Fibroblast of lung (primary cell): ENCODE results near the gene CEACAM6. TPM values are rescaled to one million over a fixed set of nuclear protein-coding genes. Genes with fewer than 3 reads are reported as not detected.
"Not testable (repeated sequence)": the region's sequence is repeated elsewhere in the genome, so short reads cannot be mapped to it uniquely, and the experiment has no call there.

Source experiments
- DNase-seq, 2 donors: peaks; one replicate each; pipeline versions ENCODE4 v3.0.0 to v3.0.0-alpha.2; 2010; ENCODE audit warnings: low read depth in 2 of 2
- H2AFZ ChIP-seq: 2 replicates; pipeline ENCODE4 v1.5.1; 2012; ENCODE audit warnings: low read length, control low read depth, inconsistent platforms
- H3K27ac ChIP-seq: 2 replicates; pipeline ENCODE4 v1.5.1; 2011; ENCODE audit warnings: low read length, control low read depth; ENCODE audit not compliant: insufficient read depth
- H3K27me3 ChIP-seq: 2 replicates; pipeline ENCODE4 v1.5.1; 2011; ENCODE audit warnings: mild to moderate bottlenecking, low read length; ENCODE audit not compliant: control insufficient read depth, insufficient read depth
- H3K36me3 ChIP-seq: 2 replicates; pipeline ENCODE4 v1.5.1; 2011; ENCODE audit warnings: low read length; ENCODE audit not compliant: control insufficient read depth, insufficient read depth
- H3K4me1 ChIP-seq: 2 replicates; pipeline ENCODE4 v1.5.1; 2011; ENCODE audit warnings: low read length; ENCODE audit not compliant: control insufficient read depth, insufficient read depth; ENCODE audit errors: extremely low read depth
- H3K4me2 ChIP-seq: 2 replicates; pipeline ENCODE4 v1.5.1; 2011; ENCODE audit warnings: low read length, control low read depth; ENCODE audit not compliant: insufficient read depth; ENCODE audit errors: extremely low read depth
- H3K4me3 ChIP-seq, 4 experiments: fragments of 200-600 bp in 1 of 4; sonication (generic) in 1 of 4; replicated peaks in 1 of 4; 2 replicates each; pipeline ENCODE4 v1.5.1; 2011 to 2016; ENCODE audit warnings: low read length in 4 of 4, low read depth in 3 of 4, mild to moderate bottlenecking in 3 of 4, control low read depth in 2 of 4, inconsistent platforms in 1 of 4, mixed read lengths in 1 of 4; ENCODE audit not compliant: insufficient read depth in 1 of 4; ENCODE audit errors: control extremely low read depth in 1 of 4
- H3K79me2 ChIP-seq: 2 replicates; pipeline ENCODE4 v1.5.1; 2012; ENCODE audit warnings: mild to moderate bottlenecking, low read length, inconsistent platforms; ENCODE audit not compliant: control insufficient read depth, insufficient read depth
- H3K9ac ChIP-seq: 2 replicates; pipeline ENCODE4 v1.5.1; 2011; ENCODE audit warnings: mild to moderate bottlenecking, low read length, control low read depth; ENCODE audit not compliant: insufficient read depth
- H3K9me3 ChIP-seq: 2 replicates; pipeline ENCODE4 v1.5.1; 2012; ENCODE audit warnings: low read depth, low read length; ENCODE audit not compliant: control insufficient read depth, insufficient read depth
- H4K20me1 ChIP-seq: 2 replicates; pipeline ENCODE4 v1.5.1; 2011; ENCODE audit warnings: low read length; ENCODE audit not compliant: control insufficient read depth, insufficient read depth; ENCODE audit errors: extremely low read depth
- EZH2 ChIP-seq: IDR thresholded peaks from 2 replicates; pipeline ENCODE4 v1.5.1; 2012; ENCODE audit warnings: low read length, control low read depth, mild to moderate bottlenecking; ENCODE audit errors: missing control alignments
- polyA plus RNA-seq, 2 donors: library from polyadenylated mRNA; depleted of rRNA in 1 of 2; stranded (reverse) in 1 of 2; unstranded in 1 of 2; fragments of >200 nt; gene quantifications; 2 replicates each; pipeline ENCODE4 v1.2.1, GENCODE V29; 2011 to 2012; ENCODE audit warnings: missing spikeins in 1 of 2
- total RNA-seq: library from RNA; depleted of rRNA; stranded (reverse); fragments of >200 nt; gene quantifications from 2 replicates; pipeline ENCODE4 v1.2.1, GENCODE V29; 2014
- TF ChIP-seq, protein P1 (sequence below), 2 donors: IDR thresholded peaks in 1 of 2; conservative IDR thresholded peaks in 1 of 2; 1 replicate in 1 of 2; 2 replicates in 1 of 2; pipeline ENCODE4 v1.5.1; 2011 to 2012; ENCODE audit warnings: low read length in 2 of 2, control low read depth in 1 of 2, inconsistent platforms in 1 of 2, low read depth in 1 of 2, mild to moderate bottlenecking in 1 of 2

CEACAM6 gene
- total and polyA plus RNA-seq, 2 donors (not counting 1 experiment from before 2014, with no cell fraction given) = not detected

DNA sequence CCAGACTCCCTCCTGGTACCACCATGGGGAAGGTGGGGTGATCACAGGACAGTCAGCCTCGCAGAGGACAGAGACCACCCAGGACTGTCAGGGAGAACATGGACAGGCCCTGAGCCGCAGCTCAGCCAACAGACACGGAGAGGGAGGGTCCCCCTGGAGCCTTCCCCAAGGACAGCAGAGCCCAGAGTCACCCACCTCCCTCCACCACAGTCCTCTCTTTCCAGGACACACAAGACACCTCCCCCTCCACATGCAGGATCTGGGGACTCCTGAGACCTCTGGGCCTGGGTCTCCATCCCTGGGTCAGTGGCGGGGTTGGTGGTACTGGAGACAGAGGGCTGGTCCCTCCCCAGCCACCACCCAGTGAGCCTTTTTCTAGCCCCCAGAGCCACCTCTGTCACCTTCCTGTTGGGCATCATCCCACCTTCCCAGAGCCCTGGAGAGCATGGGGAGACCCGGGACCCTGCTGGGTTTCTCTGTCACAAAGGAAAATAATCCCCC, 47.4 kb upstream of the CEACAM6 start:
- no peaks in the 10 kb centered on the region for H4K20me1 ChIP-seq
- H3K27me3 ChIP-seq = no peaks in the 10 kb centered on the region
- no peak overlapping the region for H3K4me3 ChIP-seq
- no peak overlapping the region for H3K4me2 ChIP-seq
- no peaks in the 10 kb centered on the region for H3K4me1 ChIP-seq
- H3K27ac ChIP-seq = no peak overlapping the region
- TF ChIP-seq, protein P1, sequence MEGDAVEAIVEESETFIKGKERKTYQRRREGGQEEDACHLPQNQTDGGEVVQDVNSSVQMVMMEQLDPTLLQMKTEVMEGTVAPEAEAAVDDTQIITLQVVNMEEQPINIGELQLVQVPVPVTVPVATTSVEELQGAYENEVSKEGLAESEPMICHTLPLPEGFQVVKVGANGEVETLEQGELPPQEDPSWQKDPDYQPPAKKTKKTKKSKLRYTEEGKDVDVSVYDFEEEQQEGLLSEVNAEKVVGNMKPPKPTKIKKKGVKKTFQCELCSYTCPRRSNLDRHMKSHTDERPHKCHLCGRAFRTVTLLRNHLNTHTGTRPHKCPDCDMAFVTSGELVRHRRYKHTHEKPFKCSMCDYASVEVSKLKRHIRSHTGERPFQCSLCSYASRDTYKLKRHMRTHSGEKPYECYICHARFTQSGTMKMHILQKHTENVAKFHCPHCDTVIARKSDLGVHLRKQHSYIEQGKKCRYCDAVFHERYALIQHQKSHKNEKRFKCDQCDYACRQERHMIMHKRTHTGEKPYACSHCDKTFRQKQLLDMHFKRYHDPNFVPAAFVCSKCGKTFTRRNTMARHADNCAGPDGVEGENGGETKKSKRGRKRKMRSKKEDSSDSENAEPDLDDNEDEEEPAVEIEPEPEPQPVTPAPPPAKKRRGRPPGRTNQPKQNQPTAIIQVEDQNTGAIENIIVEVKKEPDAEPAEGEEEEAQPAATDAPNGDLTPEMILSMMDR (conservative IDR thresholded peaks at IDR 0.05 in 1 of 2, IDR thresholded peaks at IDR 0.05 in 1 of 2; ENCODE audit: low read depth in 1 of 2, low read length in 2 of 2) = no peak
- TF ChIP-seq EZH2 = no peak
- no peaks in the 10 kb centered on the region for H3K36me3 ChIP-seq
- H3K79me2 ChIP-seq = no peaks in the 10 kb centered on the region
- no peak overlapping the region for H3K9ac ChIP-seq
- no peaks in the 10 kb centered on the region for H3K9me3 ChIP-seq
- H2AFZ ChIP-seq = no peak overlapping the region
- DNase-seq = no peak

DNA sequence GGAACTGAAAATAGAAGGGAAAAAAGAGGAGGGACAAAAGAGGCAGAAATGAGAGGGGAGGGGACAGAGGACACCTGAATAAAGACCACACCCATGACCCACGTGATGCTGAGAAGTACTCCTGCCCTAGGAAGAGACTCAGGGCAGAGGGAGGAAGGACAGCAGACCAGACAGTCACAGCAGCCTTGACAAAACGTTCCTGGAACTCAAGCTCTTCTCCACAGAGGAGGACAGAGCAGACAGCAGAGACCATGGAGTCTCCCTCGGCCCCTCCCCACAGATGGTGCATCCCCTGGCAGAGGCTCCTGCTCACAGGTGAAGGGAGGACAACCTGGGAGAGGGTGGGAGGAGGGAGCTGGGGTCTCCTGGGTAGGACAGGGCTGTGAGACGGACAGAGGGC, 46.8 kb upstream of the CEACAM6 start, which contains the start of gene CEACAM5:
Gene CEACAM5, plus strand, starts transcription at position 146 of the 400 bp plus-strand sequence. Its CDS starts 106 bp downstream, at position 252.
- Histone ChIP-seq H3K4me1 (no peaks in the 10 kb centered on the region), H3K4me2 (no peak within 1 kb of the TSS), H2AFZ (no peak within 1 kb of the TSS), H4K20me1 (no peaks in the 10 kb centered on the region), H3K79me2 (no peaks in the 10 kb centered on the region), H3K36me3 (no peaks in the 10 kb centered on the region), H3K9ac (no peak within 1 kb of the TSS), H3K27me3 (no peaks in the 10 kb centered on the region), H3K4me3 (no peak within 1 kb of the TSS), H3K9me3 (no peaks in the 10 kb centered on the region), H3K27ac (no peak within 1 kb of the TSS)
- TF ChIP-seq, protein P1 (conservative IDR thresholded peaks at IDR 0.05 in 1 of 2, IDR thresholded peaks at IDR 0.05 in 1 of 2; ENCODE audit: low read depth in 1 of 2, low read length in 2 of 2) = no peak
- TF ChIP-seq EZH2 = no peak
- DNase-seq = no peak

DNA sequence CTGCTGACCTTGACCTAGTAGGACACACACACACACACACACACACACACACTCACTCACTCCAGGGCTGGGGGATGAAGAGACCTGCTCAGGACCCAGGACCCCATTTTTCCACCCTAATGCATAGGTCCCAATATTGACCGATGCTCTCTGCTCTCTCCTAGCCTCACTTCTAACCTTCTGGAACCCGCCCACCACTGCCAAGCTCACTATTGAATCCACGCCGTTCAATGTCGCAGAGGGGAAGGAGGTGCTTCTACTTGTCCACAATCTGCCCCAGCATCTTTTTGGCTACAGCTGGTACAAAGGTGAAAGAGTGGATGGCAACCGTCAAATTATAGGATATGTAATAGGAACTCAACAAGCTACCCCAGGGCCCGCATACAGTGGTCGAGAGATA, 45.8 kb upstream of the CEACAM6 start:
- H3K4me3 ChIP-seq, DNase-seq, H2AFZ ChIP-seq, H3K27me3 ChIP-seq, H3K27ac ChIP-seq, H3K36me3 ChIP-seq, H4K20me1 ChIP-seq, H3K4me1 ChIP-seq, H3K9ac ChIP-seq, H3K79me2 ChIP-seq, H3K4me2 ChIP-seq, H3K9me3 ChIP-seq: not testable (repeated sequence)
